Neural cell (in vitro differentiated cells): ENCODE results near the gene SNX21.

Source experiments
- CTCF ChIP-seq: fragments of 450-650 bp; IDR thresholded peaks from 2 replicates; pipeline ENCODE4 v1.5.1; 2014; ENCODE audit warnings: antibody characterized with exemption, mild to moderate bottlenecking, moderate library complexity; ENCODE audit not compliant: poor library complexity, severe bottlenecking
- EP300 ChIP-seq: fragments of 450-650 bp; conservative IDR thresholded peaks from 2 replicates; pipeline ENCODE4 v1.6.1; 2014; ENCODE audit warnings: antibody characterized with exemption, mild to moderate bottlenecking, moderate library complexity; ENCODE audit not compliant: poor library complexity, severe bottlenecking
- EZH2 ChIP-seq: fragments of 200-600, 300-800 bp; shearing (Covaris generic), sonication (generic); IDR thresholded peaks from 2 replicates; pipeline ENCODE4 v1.6.1; 2014; ENCODE audit warnings: antibody characterized with exemption, low read length, borderline replicate concordance, mild to moderate bottlenecking; ENCODE audit not compliant: insufficient read depth, poor library complexity, severe bottlenecking
- RAD21 ChIP-seq: fragments of 450-650 bp; conservative IDR thresholded peaks from 2 replicates; pipeline ENCODE4 v1.6.1; 2014; ENCODE audit warnings: antibody characterized with exemption, mild to moderate bottlenecking, moderate library complexity
- REST ChIP-seq: IDR thresholded peaks from 2 replicates; pipeline ENCODE4 v1.6.1; 2012; ENCODE audit warnings: borderline replicate concordance

GRCh38 chr20:45850238-45850637, 16.6 kb downstream of the SNX21 start:
- TF ChIP-seq CTCF (no peak), EP300 (no peak), EZH2 (no peak), RAD21 (no peak), REST (no peak)
